Naive thymus-derived CD4-positive, alpha-beta T cell (primary cell): ENCODE measurements around the gene CACNA1S. TPM values are rescaled to one million over a fixed set of nuclear protein-coding genes. Genes with fewer than 3 reads are reported as not detected.

Source experiments
- ATAC-seq: fragments of 150-1000 bp; cut with Tn5 transposase; 2 replicates; pipeline ENCODE4 v1.10.0; 2021; ENCODE audit warnings: mild to moderate bottlenecking, moderate library complexity
- CTCF ChIA-PET: fragments of 350-600 bp; sonication (Branson Sonifier 250); formaldehyde crosslinking; loops from one replicate; lab custom pipeline; 2021; ENCODE audit warnings: antibody characterized with exemption; lab: Charles Lee
- POLR2A ChIA-PET: fragments of 350-600 bp; sonication (Branson Sonifier 250); formaldehyde crosslinking; loops from one replicate; lab custom pipeline; 2021; ENCODE audit warnings: antibody characterized with exemption, inconsistent platforms; lab: Charles Lee
- DNase-seq, 9 donors: peaks; one replicate each; pipeline versions ENCODE4 v3.0.0 to v3.0.0-alpha.2; 2020 to 2022; ENCODE audit warnings: mixed read lengths in 1 of 9
- H3K27ac ChIP-seq: one replicate; pipeline ENCODE4 v1.7.0; 2013; ENCODE audit warnings: mild to moderate bottlenecking, low read depth, low read length, moderate library complexity
- H3K27me3 ChIP-seq, 2 donors: one replicate each; pipeline ENCODE4 v1.7.0; 2013; ENCODE audit warnings: low read length in 2 of 2, mild to moderate bottlenecking in 2 of 2, moderate library complexity in 2 of 2; ENCODE audit not compliant: control insufficient read depth in 2 of 2, insufficient read depth in 2 of 2
- H3K36me3 ChIP-seq, 3 experiments: 1 replicate in 2 of 3; 2 replicates in 1 of 3; pipeline ENCODE4 v1.7.0; 2013; ENCODE audit warnings: low read length in 3 of 3, mild to moderate bottlenecking in 3 of 3, moderate library complexity in 1 of 3; ENCODE audit not compliant: insufficient read depth in 3 of 3, control insufficient read depth in 2 of 3
- H3K4me1 ChIP-seq, 2 donors: one replicate each; pipeline ENCODE4 v1.7.0; 2013; ENCODE audit warnings: low read length in 2 of 2, mild to moderate bottlenecking in 2 of 2, moderate library complexity in 1 of 2; ENCODE audit not compliant: control insufficient read depth in 2 of 2, insufficient read depth in 2 of 2
- H3K4me3 ChIP-seq: 2 replicates; pipeline ENCODE4 v1.7.0; 2013; ENCODE audit warnings: mild to moderate bottlenecking, low read length
- H3K9me3 ChIP-seq, 3 experiments: 1 replicate in 2 of 3; 2 replicates in 1 of 3; pipeline ENCODE4 v1.7.0; 2013; ENCODE audit warnings: low read length in 3 of 3; ENCODE audit not compliant: control insufficient read depth in 2 of 3
- H3K27ac Mint-ChIP-seq, 9 donors: one replicate each; pipeline ENCODE4 v1.8.0; 2020 to 2022; ENCODE audit warnings: mixed read lengths in 9 of 9, mild to moderate bottlenecking in 8 of 9, moderate library complexity in 5 of 9, inconsistent platforms in 2 of 9
- H3K27me3 Mint-ChIP-seq, 5 donors: one replicate each; pipeline ENCODE4 v1.8.0; 2021 to 2022; ENCODE audit warnings: mixed read lengths in 5 of 5, mild to moderate bottlenecking in 1 of 5
- H3K36me3 Mint-ChIP-seq, 5 donors: one replicate each; pipeline ENCODE4 v1.8.0; 2020 to 2022; ENCODE audit warnings: mixed read lengths in 5 of 5, mild to moderate bottlenecking in 3 of 5, inconsistent platforms in 1 of 5
- H3K4me1 Mint-ChIP-seq, 7 donors: one replicate each; pipeline ENCODE4 v1.8.0; 2020 to 2022; ENCODE audit warnings: mixed read lengths in 7 of 7, mild to moderate bottlenecking in 3 of 7, inconsistent platforms in 1 of 7
- H3K4me3 Mint-ChIP-seq, 10 donors: one replicate each; pipeline ENCODE4 v1.8.0; 2020 to 2022; ENCODE audit warnings: mild to moderate bottlenecking in 10 of 10, mixed read lengths in 10 of 10, moderate library complexity in 6 of 10, inconsistent platforms in 2 of 10
- H3K9me3 Mint-ChIP-seq, 11 donors: one replicate each; pipeline ENCODE4 v1.8.0; 2020 to 2022; ENCODE audit warnings: mixed read lengths in 11 of 11, mild to moderate bottlenecking in 4 of 11, inconsistent platforms in 1 of 11, moderate library complexity in 1 of 11
- intact Hi-C, 2 donors: fragments of 100-400 bp; cut with micrococcal nuclease; formaldehyde crosslinking; loops; one replicate each; pipeline ENCODE4 v1.15.1; 2023
- polyA plus RNA-seq, 2 donors: library from polyadenylated mRNA; unstranded; fragments of 300-500 nt; fragmentation: Illumina TruSeq; gene quantifications; one replicate each; pipeline ENCODE4 v1.2.3, GENCODE V29; 2021
- total RNA-seq, 6 experiments: library from RNA in 5 of 6; stranded (reverse) in 5 of 6; gene quantifications; 1 replicate in 5 of 6; 2 replicates in 1 of 6; pipeline ENCODE4 v1.2.3 and lab custom pipeline; 2021 to 2026

CACNA1S gene
- total and polyA plus RNA-seq, 7 experiments from 2014 or later, result not detected

DNA sequence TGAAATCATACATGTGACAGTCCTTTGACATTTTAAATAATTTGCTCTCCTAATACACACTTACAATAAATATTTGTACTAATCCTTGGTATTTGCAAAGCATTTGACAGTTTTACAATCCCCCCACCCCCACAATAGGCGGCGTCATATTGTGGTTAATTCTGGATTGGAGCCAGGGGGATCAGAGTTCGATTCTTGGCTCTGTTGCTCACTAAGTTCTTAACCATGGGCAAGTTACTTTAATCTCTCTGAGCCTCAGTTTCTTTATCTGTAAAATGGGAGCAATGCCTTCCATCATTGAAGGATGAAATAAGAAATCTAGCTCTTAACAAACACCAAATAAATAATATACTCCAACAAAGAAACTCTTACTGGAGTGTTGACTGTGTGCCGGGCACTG, 23.8 kb downstream of the CACNA1S start:
- no peak for DNase-seq
- Mint-ChIP-seq H3K27me3 (peaks cover 0 to 23% (median 7%) of the 10 kb centered on the region in 5 donors), H3K4me1 (no peaks in the 10 kb centered on the region), H3K4me3 (no peak overlapping the region), H3K27ac (no peak overlapping the region), H3K9me3 (no peaks in the 10 kb centered on the region), H3K36me3 (no peaks in the 10 kb centered on the region)
- H3K36me3 ChIP-seq, result no peaks in the 10 kb centered on the region
- H3K9me3 ChIP-seq, result no peaks in the 10 kb centered on the region
- H3K4me1 ChIP-seq, result no peaks in the 10 kb centered on the region
- intact Hi-C loops, result loop anchor here in 1 of 2 donors (5.0 kb wide), 2 partner anchors 274 to 319 kb away; no protein-coding TSS in a partner anchor
- ChIA-PET POLR2A (no interaction called here), CTCF (no interaction called here)
- ATAC-seq, result no peak
- no peak overlapping the region for H3K4me3 ChIP-seq
- no peaks in the 10 kb centered on the region for H3K27me3 ChIP-seq
- H3K27ac ChIP-seq, result no peak overlapping the region

GRCh38 chr1:201085902-201086735, 26.1 kb downstream of the CACNA1S start:
- H3K4me3 Mint-ChIP-seq, result no peak overlapping the region
- Histone ChIP-seq H3K36me3 (no peaks in the 10 kb centered on the region), H3K27me3 (no peaks in the 10 kb centered on the region), H3K4me3 (no peak overlapping the region), H3K27ac (no peak overlapping the region), H3K4me1 (no peaks in the 10 kb centered on the region), H3K9me3 (no peaks in the 10 kb centered on the region)
- H3K27me3 Mint-ChIP-seq, result peaks cover 0 to 27% (median 7%) of the 10 kb centered on the region in 5 donors
- H3K36me3 Mint-ChIP-seq, result no peaks in the 10 kb centered on the region
- CTCF ChIA-PET, result interaction anchor here (0.9 to 1.9 kb wide), 2 partner anchors 14 to 28 kb away, joined by 3 to 6 read pairs; no protein-coding TSS in a partner anchor
- H3K9me3 Mint-ChIP-seq, result no peaks in the 10 kb centered on the region
- intact Hi-C loops, result loop anchor here (1.0 to 5.0 kb wide), 5 partner anchors 28 to 321 kb away; no protein-coding TSS in a partner anchor
- H3K4me1 Mint-ChIP-seq, result peaks cover 0 to 1% (median 0%) of the 10 kb centered on the region in 7 donors
- POLR2A ChIA-PET, result interaction anchor here (2.7 kb wide), 1 partner anchor 28 kb away, joined by 12 read pairs; no protein-coding TSS in a partner anchor
- ATAC-seq (peak; percentile 68), DNase-seq (peak in 6 of 9 donors; percentile 14 to 38 (median 20))
- H3K27ac Mint-ChIP-seq, result peak overlapping the region in 1 of 9 donors; percentile 2

DNA sequence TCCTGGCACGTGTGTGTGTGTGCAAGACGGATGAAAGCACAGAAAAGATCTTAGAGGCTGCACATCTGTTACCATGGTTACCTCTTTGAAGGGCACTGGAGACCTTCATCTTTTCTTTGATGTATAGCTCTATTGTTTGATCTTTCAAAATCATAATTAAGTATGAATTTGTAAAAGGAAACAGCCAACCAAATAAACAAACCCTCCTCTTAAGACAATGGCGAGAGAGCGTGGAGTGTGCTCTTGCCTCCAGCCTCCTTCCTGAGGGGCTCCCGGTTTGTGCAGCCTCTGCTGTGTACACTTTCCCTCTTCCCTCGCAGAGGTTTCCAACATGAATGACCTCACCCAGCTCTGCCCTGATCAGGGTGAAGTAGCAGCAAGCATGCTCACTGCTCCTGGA, 27.9 kb downstream of the CACNA1S start:
- intact Hi-C loops, result no loop called here
- H3K4me3 Mint-ChIP-seq, result no peak overlapping the region
- Histone ChIP-seq H3K4me3 (no peak overlapping the region), H3K4me1 (no peaks in the 10 kb centered on the region), H3K36me3 (no peaks in the 10 kb centered on the region), H3K27me3 (no peaks in the 10 kb centered on the region), H3K27ac (no peak overlapping the region), H3K9me3 (no peaks in the 10 kb centered on the region)
- peaks cover 0 to 1% (median 0%) of the 10 kb centered on the region in 7 donors for H3K4me1 Mint-ChIP-seq
- CTCF ChIA-PET, result interaction anchor here (0.7 kb wide), 1 partner anchor 45 kb away, joined by 3 read pairs; no protein-coding TSS in a partner anchor
- H3K36me3 Mint-ChIP-seq, result no peaks in the 10 kb centered on the region
- H3K27ac Mint-ChIP-seq, result no peak overlapping the region
- no peak for ATAC-seq
- POLR2A ChIA-PET, result interaction anchor here (1.2 to 2.7 kb wide), 2 partner anchors 30 to 35 kb away, joined by 3 to 12 read pairs; no protein-coding TSS in a partner anchor
- peaks cover 0 to 27% (median 7%) of the 10 kb centered on the region in 5 donors for H3K27me3 Mint-ChIP-seq
- DNase-seq, result peak in 2 of 9 donors; percentile 3 to 24
- no peaks in the 10 kb centered on the region for H3K9me3 Mint-ChIP-seq

- Mint-ChIP-seq H3K27ac (no peak overlapping the region), H3K4me3 (no peak overlapping the region), H3K36me3 (no peaks in the 10 kb centered on the region), H3K9me3 (no peaks in the 10 kb centered on the region), H3K4me1 (peaks cover 0 to 3% (median 0%) of the 10 kb centered on the region in 7 donors), H3K27me3 (peaks cover 0 to 27% (median 7%) of the 10 kb centered on the region in 5 donors)
- intact Hi-C loops, result no loop called here
- no peaks in the 10 kb centered on the region for H3K9me3 ChIP-seq
- H3K36me3 ChIP-seq, result no peaks in the 10 kb centered on the region
- H3K4me1 ChIP-seq, result no peaks in the 10 kb centered on the region
- no peak for ATAC-seq
- DNase-seq, result no peak
- no peak overlapping the region for H3K27ac ChIP-seq
- ChIA-PET POLR2A (interaction anchor here (1.2 kb wide), 1 partner anchor 36 kb away, joined by 3 read pairs; no protein-coding TSS in a partner anchor), CTCF (interaction anchor here (1.0 kb wide), 1 partner anchor 32 kb away, joined by 3 read pairs; no protein-coding TSS in a partner anchor)
- H3K4me3 ChIP-seq, result no peak overlapping the region
- no peaks in the 10 kb centered on the region for H3K27me3 ChIP-seq
Measured at GRCh38 chr1:201083741-201084140, 28.5 kb downstream of the CACNA1S start.

DNA sequence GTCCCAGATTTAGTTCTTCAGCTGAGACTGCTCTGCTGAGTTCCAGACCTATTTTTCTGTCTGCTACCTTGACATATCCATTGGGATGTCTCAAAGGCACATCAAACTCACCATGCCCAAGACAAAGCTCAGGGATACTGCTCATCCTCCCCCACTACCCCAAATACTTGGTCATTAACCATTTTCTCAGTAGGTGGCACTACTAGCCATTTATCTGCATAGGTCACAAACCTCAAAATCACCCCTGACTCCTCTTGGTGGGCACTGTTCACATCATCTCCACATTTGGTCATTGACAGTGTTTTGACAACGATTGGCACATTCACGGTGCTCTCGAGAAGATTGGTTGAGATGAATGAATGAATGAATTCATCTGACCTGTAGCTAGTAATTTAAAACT, 32.1 kb downstream of the CACNA1S start:
- Mint-ChIP-seq H3K36me3 (no peaks in the 10 kb centered on the region), H3K4me3 (no peak overlapping the region), H3K9me3 (no peaks in the 10 kb centered on the region), H3K27me3 (peaks cover 0 to 11% (median 4%) of the 10 kb centered on the region in 5 donors), H3K4me1 (peaks cover 0 to 3% (median 0%) of the 10 kb centered on the region in 7 donors), H3K27ac (no peak overlapping the region)
- POLR2A ChIA-PET, result no interaction called here
- no peak for ATAC-seq
- intact Hi-C loops, result no loop called here
- CTCF ChIA-PET, result interaction anchor here (0.7 to 1.6 kb wide), 2 partner anchors 33 to 34 kb away, joined by 3 to 6 read pairs; no protein-coding TSS in a partner anchor
- Histone ChIP-seq H3K9me3 (no peaks in the 10 kb centered on the region), H3K4me3 (no peak overlapping the region), H3K27me3 (no peaks in the 10 kb centered on the region), H3K27ac (no peak overlapping the region), H3K36me3 (no peaks in the 10 kb centered on the region), H3K4me1 (no peaks in the 10 kb centered on the region)
- no peak for DNase-seq

GRCh38 chr1:201077736-201078135, 34.5 kb downstream of the CACNA1S start:
- POLR2A ChIA-PET, result no interaction called here
- no peak for DNase-seq
- peaks cover 0 to 3% (median 0%) of the 10 kb centered on the region in 7 donors for H3K4me1 Mint-ChIP-seq
- Histone ChIP-seq H3K36me3 (no peaks in the 10 kb centered on the region), H3K9me3 (no peaks in the 10 kb centered on the region), H3K4me3 (no peak overlapping the region), H3K27ac (no peak overlapping the region), H3K27me3 (no peaks in the 10 kb centered on the region), H3K4me1 (no peaks in the 10 kb centered on the region)
- intact Hi-C loops, result no loop called here
- ATAC-seq, result no peak
- no peak overlapping the region for H3K27ac Mint-ChIP-seq
- no peaks in the 10 kb centered on the region for H3K36me3 Mint-ChIP-seq
- H3K9me3 Mint-ChIP-seq, result no peaks in the 10 kb centered on the region
- CTCF ChIA-PET, result interaction anchor here (0.6 to 1.0 kb wide), 2 partner anchors 42 to 83 kb away, joined by 3 to 4 read pairs; no protein-coding TSS in a partner anchor
- H3K4me3 Mint-ChIP-seq, result no peak overlapping the region
- H3K27me3 Mint-ChIP-seq, result peaks cover 0 to 4% (median 0%) of the 10 kb centered on the region in 5 donors
